Measurements from ENCODE around the gene SELENOO. TPM values are rescaled to one million over a fixed set of nuclear protein-coding genes. Genes with fewer than 3 reads are reported as not detected.

The SELENOO gene
- total and polyA plus RNA-seq, 2 of the 13 experiments (the other 11 are each of a cell fraction or from before 2014, with no cell fraction given): 14.4 to 19.0 TPM

GRCh38 chr22:50218153-50218995 is 17.6 kb downstream of the SELENOO start (continued):
- TF ChIP-seq ZNF142 (CRISPR knock-in tag; IDR thresholded peaks at IDR 0.05) (no peak), THAP11 (CRISPR knock-in tag; IDR thresholded peaks at IDR 0.05) (no peak), NRL (CRISPR knock-in tag; IDR thresholded peaks at IDR 0.05; ENCODE audit: borderline replicate concordance) (no peak), GABPA (IDR thresholded peaks at IDR 0.05; ENCODE audit: low read depth, low read length) (peak; percentile 4; the same call in 1 of the 2 replicates), GABPA (CRISPR knock-in tag; IDR thresholded peaks at IDR 0.05; ENCODE audit: low read depth) (no peak), FOXM1 (CRISPR knock-in tag; IDR thresholded peaks at IDR 0.05) (no peak), SOX6 (IDR thresholded peaks at IDR 0.05) (no peak), SOX6 (CRISPR knock-in tag; IDR thresholded peaks at IDR 0.05) (no peak), ZNF275 (CRISPR knock-in tag; IDR thresholded peaks at IDR 0.05; ENCODE audit: borderline replicate concordance) (no peak), ZNF543 (CRISPR knock-in tag; IDR thresholded peaks at IDR 0.05) (no peak), NCOA5 (CRISPR knock-in tag; IDR thresholded peaks at IDR 0.05) (no peak), KMT2A (CRISPR knock-in tag; IDR thresholded peaks at IDR 0.05) (no peak), ZNF281 (CRISPR knock-in tag; IDR thresholded peaks at IDR 0.05; ENCODE audit: borderline replicate concordance) (peak; percentile 48; the same call in 1 of the 2 replicates), ZNF687 (CRISPR knock-in tag; IDR thresholded peaks at IDR 0.05) (peak; percentile 25)

Measured in HepG2 (cell line).